Subcutaneous abdominal adipose tissue (tissue), 5 donors: ENCODE measurements around the gene STK16.

Source experiments
- H3K27ac ChIP-seq: one replicate; pipeline ENCODE4 v1.7.0; 2013; ENCODE audit warnings: low read depth, mild to moderate bottlenecking, inconsistent platforms, low read length, moderate library complexity
- H3K27me3 ChIP-seq, 5 donors: one replicate each; pipeline ENCODE4 v1.7.0; 2013; ENCODE audit warnings: low read length in 5 of 5, inconsistent platforms in 1 of 5; ENCODE audit not compliant: control insufficient read depth in 5 of 5, insufficient read depth in 4 of 5
- H3K36me3 ChIP-seq, 5 donors: one replicate each; pipeline ENCODE4 v1.7.0; 2013; ENCODE audit warnings: low read length in 5 of 5; ENCODE audit not compliant: control insufficient read depth in 5 of 5, insufficient read depth in 5 of 5
- H3K4me1 ChIP-seq, 5 donors: one replicate each; pipeline ENCODE4 v1.7.0; 2013; ENCODE audit warnings: low read length in 5 of 5, mild to moderate bottlenecking in 3 of 5, moderate library complexity in 1 of 5; ENCODE audit not compliant: control insufficient read depth in 5 of 5, insufficient read depth in 5 of 5
- H3K4me3 ChIP-seq, 5 donors: one replicate each; pipeline ENCODE4 v1.7.0; 2013; ENCODE audit warnings: low read length in 5 of 5, low read depth in 1 of 5
- H3K9ac ChIP-seq, 5 donors: one replicate each; pipeline ENCODE4 v1.7.0; 2013; ENCODE audit warnings: low read length in 5 of 5, mild to moderate bottlenecking in 4 of 5, moderate library complexity in 3 of 5
- H3K9me3 ChIP-seq, 5 donors: one replicate each; pipeline ENCODE4 v1.7.0; 2013; ENCODE audit warnings: low read length in 5 of 5; ENCODE audit not compliant: control insufficient read depth in 5 of 5
- donor health status: healthy.
- donor health status: healthy.
- donor health status: healthy.
- donor health status: healthy.
- donor health status: healthy.

Gene STK16

GRCh38 chr2:219206328-219207133 is 38.7 kb upstream of the STK16 start, which contains the start of gene ZFAND2B:
TSS of gene ZFAND2B (plus strand) at chr2:219206782. CDS start at chr2:219206988, 206 bp downstream.
- Histone ChIP-seq H3K4me3 (peak within 1 kb of the TSS; percentile 69 to 96 (median 81)), H3K4me1 (peaks cover 9 to 23% (median 22%) of the 10 kb centered on the region in 5 donors), H3K9ac (peak within 1 kb of the TSS; percentile 75 to 92 (median 85)), H3K9me3 (no peaks in the 10 kb centered on the region), H3K27me3 (no peaks in the 10 kb centered on the region), H3K27ac (peak within 1 kb of the TSS; percentile 78), H3K36me3 (peaks cover 0 to 35% (median 32%) of the 10 kb centered on the region in 5 donors)

- H3K4me3 ChIP-seq: peak overlapping the region; percentile 69 to 86 (median 79)
- H3K9me3 ChIP-seq: no peaks in the 10 kb centered on the region
- H3K27me3 ChIP-seq: no peaks in the 10 kb centered on the region
- peaks cover 9 to 23% (median 22%) of the 10 kb centered on the region in 5 donors for H3K4me1 ChIP-seq
- H3K9ac ChIP-seq: peak overlapping the region in 4 of 5 donors; percentile 33 to 73 (median 46)
- peak overlapping the region; percentile 78 for H3K27ac ChIP-seq
- H3K36me3 ChIP-seq: peaks cover 0 to 38% (median 35%) of the 10 kb centered on the region in 5 donors
Measured at GRCh38 chr2:219207134-219207883, 38.0 kb upstream of the STK16 start.

DNA sequence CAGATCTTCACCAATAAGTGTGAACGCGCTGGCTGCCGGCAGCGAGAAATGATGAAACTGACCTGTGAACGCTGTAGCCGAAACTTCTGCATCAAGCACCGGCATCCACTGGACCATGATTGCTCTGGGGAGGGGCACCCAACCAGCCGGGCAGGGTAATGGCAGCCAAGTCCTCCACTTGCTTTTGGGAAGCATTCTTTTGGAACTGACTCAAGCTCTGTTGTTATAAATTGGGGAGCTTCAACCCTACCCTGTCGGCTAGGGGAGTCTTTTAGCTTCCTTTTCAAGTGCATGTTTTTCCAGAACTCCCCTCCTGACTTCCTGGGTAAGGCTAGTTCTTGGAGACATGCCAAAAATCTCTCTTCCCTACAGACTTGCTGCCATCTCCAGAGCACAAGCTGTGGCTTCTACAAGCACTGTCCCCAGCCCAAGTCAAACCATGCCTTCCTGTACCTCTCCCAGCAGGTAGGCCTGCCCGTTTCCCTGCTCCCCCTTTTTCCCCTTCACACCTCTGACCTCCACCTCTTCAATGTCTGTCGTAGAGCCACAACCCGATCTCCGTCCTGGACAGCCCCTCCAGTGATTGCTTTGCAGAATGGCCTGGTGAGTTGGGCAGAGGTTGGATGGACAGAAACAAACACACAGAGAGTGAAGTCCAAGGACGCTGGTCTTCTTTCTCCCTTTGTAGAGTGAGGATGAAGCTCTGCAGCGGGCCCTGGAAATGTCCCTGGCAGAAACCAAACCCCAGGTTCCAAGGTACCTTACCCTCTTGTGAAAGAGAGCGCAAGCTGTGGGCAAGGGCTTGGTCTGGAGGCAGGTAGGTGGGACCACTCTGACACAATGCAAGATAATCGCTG is 37.2 kb upstream of the STK16 start:
- Histone ChIP-seq H3K9me3 (no peaks in the 10 kb centered on the region), H3K4me3 (peak overlapping the region in 3 of 5 donors; percentile 79 to 86 (median 81))

DNA sequence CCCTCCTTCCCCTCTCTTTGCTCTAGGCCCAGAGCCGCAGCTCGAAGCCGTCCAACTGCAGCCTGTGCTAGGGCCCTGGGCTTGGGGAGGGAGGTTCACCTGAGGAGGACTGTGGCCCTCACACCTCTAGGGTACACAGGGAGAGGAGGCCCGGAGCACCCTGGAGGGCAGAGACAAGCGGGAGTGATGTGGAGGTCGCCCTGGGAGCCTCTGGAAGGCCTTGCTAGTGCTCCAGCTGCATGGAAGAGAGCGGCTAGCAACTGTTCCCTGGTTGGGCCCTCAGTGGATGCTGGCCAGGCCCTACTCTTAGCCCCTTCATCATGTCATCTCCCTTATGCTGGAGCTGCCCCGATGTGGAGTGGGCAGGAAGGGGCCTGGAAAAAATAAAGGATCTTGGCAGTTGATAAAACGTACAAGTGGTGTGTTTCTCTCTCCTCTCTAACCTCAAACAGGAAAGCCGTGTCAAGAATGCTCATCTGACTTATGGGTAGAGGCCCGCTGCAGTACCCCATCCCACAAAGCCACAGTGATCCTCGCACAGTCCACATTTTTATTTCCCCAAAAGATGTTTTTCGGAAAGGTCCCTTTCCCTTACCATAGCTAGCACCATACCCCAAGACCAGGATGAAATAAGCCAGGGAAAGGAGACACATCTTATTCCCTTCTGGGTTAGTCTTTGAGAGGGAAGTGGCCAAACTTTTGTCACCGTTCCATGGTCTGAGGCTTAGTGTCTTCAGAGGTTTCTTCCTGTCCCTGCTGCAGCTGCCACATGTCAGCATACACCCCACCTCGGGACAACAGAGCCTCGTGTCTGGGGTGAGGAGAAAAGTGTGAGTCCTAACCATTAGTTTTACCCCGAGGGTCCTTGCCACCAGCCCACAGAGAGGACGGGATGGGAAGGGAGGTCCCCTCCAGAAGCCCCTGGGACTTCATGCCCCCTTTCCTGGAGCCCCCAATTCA is 35.8 kb upstream of the STK16 start:
- H3K4me3 ChIP-seq: no peak overlapping the region
- no peak overlapping the region for H3K27ac ChIP-seq
- peaks cover 0 to 58% (median 54%) of the 10 kb centered on the region in 5 donors for H3K36me3 ChIP-seq
- H3K9me3 ChIP-seq: no peaks in the 10 kb centered on the region
- H3K9ac ChIP-seq: peak overlapping the region in 1 of 5 donors; percentile 19
- H3K4me1 ChIP-seq: peaks cover 9 to 23% (median 22%) of the 10 kb centered on the region in 5 donors
- H3K27me3 ChIP-seq: no peaks in the 10 kb centered on the region

More for the DNA sequence above, 37.2 kb upstream of the STK16 start:
- Histone ChIP-seq H3K4me1 (peaks cover 9 to 23% (median 22%) of the 10 kb centered on the region in 5 donors), H3K27me3 (no peaks in the 10 kb centered on the region), H3K36me3 (peaks cover 0 to 44% (median 41%) of the 10 kb centered on the region in 5 donors), H3K9ac (peak overlapping the region in 2 of 5 donors; percentile 57 to 73), H3K27ac (peak overlapping the region; percentile 78)

- H3K27me3 ChIP-seq: no peaks in the 10 kb centered on the region
- H3K4me1 ChIP-seq: peaks cover 9 to 23% (median 22%) of the 10 kb centered on the region in 5 donors
- no peak overlapping the region for H3K9ac ChIP-seq
- H3K36me3 ChIP-seq: peaks cover 0 to 66% (median 60%) of the 10 kb centered on the region in 5 donors
- H3K27ac ChIP-seq: no peak overlapping the region
- no peak overlapping the region for H3K4me3 ChIP-seq
- H3K9me3 ChIP-seq: no peaks in the 10 kb centered on the region
Measured at GRCh38 chr2:219210196-219210885, 34.9 kb upstream of the STK16 start.

DNA sequence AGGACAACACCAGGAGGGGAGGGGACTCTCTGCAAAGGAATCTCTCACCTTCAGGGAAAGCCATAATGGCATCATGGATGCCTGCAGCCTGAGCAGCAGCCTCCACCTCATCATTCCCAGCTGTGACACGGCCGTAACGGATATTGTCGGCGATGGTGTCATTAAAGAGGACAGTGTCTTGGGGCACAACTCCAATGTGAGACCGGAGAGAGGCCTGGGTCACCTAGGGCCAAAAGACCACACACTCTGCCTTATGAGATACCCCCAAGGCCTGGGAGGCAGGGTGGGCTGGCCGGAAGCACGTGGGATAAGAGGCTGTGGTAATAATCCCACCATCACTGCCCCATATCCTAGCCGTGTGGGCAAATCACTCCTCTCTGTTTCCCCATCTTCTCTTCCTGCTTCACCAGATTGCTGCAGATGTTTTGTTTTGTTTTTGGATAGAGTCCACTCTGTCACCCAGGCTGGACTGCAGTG is 34.4 kb upstream of the STK16 start:
- H3K36me3 ChIP-seq: peaks cover 0 to 72% (median 61%) of the 10 kb centered on the region in 5 donors
- no peaks in the 10 kb centered on the region for H3K9me3 ChIP-seq
- no peak overlapping the region for H3K9ac ChIP-seq
- no peak overlapping the region for H3K27ac ChIP-seq
- H3K4me3 ChIP-seq: no peak overlapping the region
- H3K27me3 ChIP-seq: no peaks in the 10 kb centered on the region
- H3K4me1 ChIP-seq: peaks cover 9 to 21% (median 20%) of the 10 kb centered on the region in 5 donors

GRCh38 chr2:219213026-219213415 is 32.3 kb upstream of the STK16 start:
- Histone ChIP-seq H3K4me3 (no peak overlapping the region), H3K36me3 (peaks cover 0 to 72% (median 64%) of the 10 kb centered on the region in 5 donors), H3K27ac (no peak overlapping the region), H3K9me3 (no peaks in the 10 kb centered on the region), H3K9ac (no peak overlapping the region), H3K4me1 (peaks cover 0 to 24% (median 22%) of the 10 kb centered on the region in 5 donors), H3K27me3 (no peaks in the 10 kb centered on the region)

DNA sequence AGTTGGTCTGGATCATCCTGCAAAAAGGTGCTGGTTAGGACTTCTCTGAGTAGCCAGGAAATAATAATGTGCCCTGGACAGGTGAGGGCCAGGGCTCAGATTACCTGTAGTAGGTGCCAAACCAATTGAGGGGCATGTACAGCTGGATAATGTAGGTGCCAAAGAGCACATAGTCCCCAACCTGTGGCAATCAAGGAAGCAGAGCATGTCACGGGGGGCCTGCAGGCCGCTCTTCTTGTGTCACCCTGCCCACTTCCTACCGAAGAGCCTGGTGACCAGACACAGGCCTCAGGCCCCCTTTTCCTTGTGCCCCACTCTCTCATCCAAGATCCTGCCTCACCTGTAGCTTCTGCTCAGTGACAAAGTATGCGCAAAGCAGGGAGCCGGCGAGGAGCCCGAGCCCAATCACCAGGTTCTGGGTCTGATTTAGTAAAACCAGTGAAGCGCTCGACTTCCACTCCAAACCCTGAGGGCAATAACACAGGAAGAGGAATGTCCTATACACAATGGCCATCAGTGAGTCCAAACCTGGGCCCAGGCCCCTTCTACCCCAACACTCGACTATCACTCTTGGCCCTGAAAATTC is 31.7 kb upstream of the STK16 start:
- Histone ChIP-seq H3K4me1 (peaks cover 0 to 27% (median 23%) of the 10 kb centered on the region in 5 donors), H3K27me3 (no peaks in the 10 kb centered on the region), H3K36me3 (peaks cover 0 to 67% (median 59%) of the 10 kb centered on the region in 5 donors), H3K27ac (no peak overlapping the region), H3K9me3 (no peaks in the 10 kb centered on the region), H3K9ac (no peak overlapping the region), H3K4me3 (no peak overlapping the region)
